GM18951 (cell line): ENCODE measurements around the gene TGM2.

Source experiments
- POLR2A ChIP-seq: IDR thresholded peaks from 4 replicates; pipeline ENCODE4 v1.6.1; 2011; ENCODE audit warnings: mild to moderate bottlenecking; ENCODE audit not compliant: insufficient read length, insufficient read depth; ENCODE audit errors: extremely low read depth
- in situ Hi-C: fragments of 300-500 bp; cut with MboI; formaldehyde crosslinking; loops from one replicate; pipeline ENCODE4 v1.12.0; 2022; ENCODE audit warnings: low sequenced_read_pairs, mixed read lengths, inconsistent platforms; ENCODE audit not compliant: unreplicated experiment

The TGM2 gene

GRCh38 chr20:38156280-38156679, 8.8 kb downstream of the TGM2 start:
- TF ChIP-seq POLR2A: no peak

DNA sequence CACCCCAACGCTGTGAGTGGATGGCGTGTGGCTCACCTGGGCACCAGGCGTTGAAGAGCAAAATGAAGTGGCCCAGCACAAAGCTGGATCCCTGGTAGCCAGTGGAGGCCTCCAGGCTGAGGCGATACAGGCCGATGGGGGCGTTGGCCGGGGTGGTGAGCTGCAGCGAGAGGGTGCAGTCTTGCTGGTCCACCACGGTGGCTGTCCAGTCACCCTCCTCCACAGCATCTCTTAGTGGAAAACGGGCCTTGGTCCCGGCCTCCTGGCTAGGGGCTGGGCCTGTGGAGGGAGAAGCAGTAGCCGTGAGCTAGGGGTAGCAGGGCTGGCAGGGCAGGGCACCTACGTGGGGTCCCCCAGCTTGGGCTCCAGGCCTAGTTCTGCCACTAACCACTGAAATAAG, 9.3 kb downstream of the TGM2 start:
- TF ChIP-seq POLR2A: no peak
- in situ Hi-C loops: no loop called here

More at GRCh38 chr20:38156280-38156679, 8.8 kb downstream of the TGM2 start:
- in situ Hi-C loops: no loop called here

GRCh38 chr20:38153401-38153800, 11.7 kb downstream of the TGM2 start:
- in situ Hi-C loops: no loop called here
- no peak for TF ChIP-seq POLR2A

- peak; percentile 46 for TF ChIP-seq POLR2A
Measured at GRCh38 chr20:38152621-38153221, 12.3 kb downstream of the TGM2 start.

DNA sequence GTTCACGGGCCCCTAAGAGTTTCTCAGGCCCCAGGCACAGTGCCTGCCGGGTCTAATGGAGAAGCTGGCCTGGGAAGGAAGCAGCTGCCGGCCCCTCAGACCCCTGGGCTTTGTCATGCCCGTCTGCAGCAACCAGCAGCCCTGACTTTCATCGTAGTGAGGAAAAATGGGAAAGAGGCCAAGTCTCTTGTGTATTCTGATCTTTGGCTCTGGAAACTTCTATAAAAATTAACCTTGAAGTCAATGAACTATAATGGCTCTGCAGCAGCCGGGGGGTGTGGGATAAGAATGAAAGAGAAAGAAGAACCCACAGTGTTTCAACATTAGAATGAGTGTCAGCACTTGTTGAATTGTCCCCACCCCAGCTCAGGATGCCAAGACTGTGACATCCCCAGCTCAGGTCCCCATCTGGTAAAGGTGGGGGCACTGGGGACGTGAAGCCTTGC, 12.9 kb downstream of the TGM2 start:
- in situ Hi-C loops: no loop called here

More at GRCh38 chr20:38152621-38153221, 12.3 kb downstream of the TGM2 start:
- in situ Hi-C loops: no loop called here

GRCh38 chr20:38151455-38151854, 13.6 kb downstream of the TGM2 start:
- TF ChIP-seq POLR2A: no peak
- in situ Hi-C loops: no loop called here

More for the DNA sequence above, 12.9 kb downstream of the TGM2 start:
- TF ChIP-seq POLR2A: no peak

DNA sequence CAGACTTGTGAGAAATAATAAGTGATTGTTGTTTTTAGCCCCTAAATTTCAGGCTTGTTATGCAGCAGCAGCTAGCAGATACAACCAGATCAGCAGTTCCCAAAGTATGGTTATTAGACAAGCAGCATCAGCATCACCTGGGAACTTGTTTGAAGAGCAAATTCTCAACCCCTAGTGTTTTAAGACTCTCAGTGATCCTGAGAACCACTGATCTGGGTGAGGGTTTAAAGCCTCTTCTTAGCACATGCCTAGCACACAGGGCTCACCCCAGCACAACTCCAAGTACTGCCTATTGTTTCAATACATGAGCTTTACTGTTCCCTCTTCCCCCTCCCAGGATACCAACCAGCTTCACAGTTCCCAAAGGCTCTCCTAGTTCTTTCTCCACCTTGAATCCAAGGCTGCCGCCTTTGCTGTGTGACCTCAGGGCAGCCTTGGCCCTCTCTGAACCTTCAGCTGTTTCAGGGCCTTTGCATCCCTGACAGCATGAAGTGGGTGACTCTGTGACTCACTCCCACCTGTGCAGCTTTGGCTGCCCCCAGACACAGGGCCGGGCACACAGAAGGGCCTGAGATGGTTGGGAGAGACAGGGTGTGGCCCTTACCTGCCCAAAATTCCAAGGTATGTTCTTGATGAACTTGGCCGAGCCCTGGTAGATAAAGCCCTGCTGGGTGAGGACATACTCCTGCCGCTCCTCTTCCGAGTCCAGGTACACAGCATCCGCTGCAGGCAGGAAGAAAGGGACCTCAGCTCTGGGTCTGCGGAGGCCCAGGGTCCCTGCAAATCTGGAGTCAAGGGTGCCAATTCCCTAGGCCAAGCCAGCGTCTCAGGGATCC, 14.5 kb downstream of the TGM2 start:
- no peak for TF ChIP-seq POLR2A
- in situ Hi-C loops: no loop called here

GRCh38 chr20:38148328-38149102, 16.6 kb downstream of the TGM2 start:
- no peak for TF ChIP-seq POLR2A
- in situ Hi-C loops: no loop called here

GRCh38 chr20:38147751-38148150, 17.3 kb downstream of the TGM2 start:
- in situ Hi-C loops: no loop called here
- TF ChIP-seq POLR2A: no peak

GRCh38 chr20:38147163-38147562, 17.9 kb downstream of the TGM2 start:
- in situ Hi-C loops: no loop called here
- no peak for TF ChIP-seq POLR2A

- no peak for TF ChIP-seq POLR2A
- in situ Hi-C loops: no loop called here
Measured at GRCh38 chr20:38146628-38147027, 18.4 kb downstream of the TGM2 start.

- in situ Hi-C loops: no loop called here
- TF ChIP-seq POLR2A: no peak
Measured at GRCh38 chr20:38146156-38146555, 18.9 kb downstream of the TGM2 start.

DNA sequence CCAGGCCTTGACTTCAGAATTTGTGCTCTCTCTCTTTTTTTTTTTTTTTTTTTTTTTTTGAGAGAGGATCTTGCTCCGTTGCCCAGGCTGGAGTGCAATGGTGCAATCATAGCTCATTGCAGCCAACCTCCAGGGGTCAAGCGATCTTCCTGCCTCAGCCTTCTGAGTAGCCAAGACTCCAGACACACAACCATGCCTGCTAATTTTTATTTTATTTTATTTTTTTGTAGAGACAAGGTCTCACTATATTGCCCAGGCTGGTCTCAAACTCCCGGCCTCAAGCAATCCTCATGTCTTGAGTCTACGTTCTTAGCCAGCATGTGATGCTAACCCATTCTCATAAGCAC, 19.4 kb downstream of the TGM2 start:
- TF ChIP-seq POLR2A: no peak
- in situ Hi-C loops: no loop called here
